Subcutaneous abdominal adipose tissue (tissue), 5 donors: ENCODE measurements around the gene FBXW4.

Experiments used
- H3K27ac ChIP-seq: one replicate; pipeline ENCODE4 v1.7.0; 2013; ENCODE audit warnings: low read depth, mild to moderate bottlenecking, inconsistent platforms, low read length, moderate library complexity
- H3K27me3 ChIP-seq, 5 donors: one replicate each; pipeline ENCODE4 v1.7.0; 2013; ENCODE audit warnings: low read length in 5 of 5, inconsistent platforms in 1 of 5; ENCODE audit not compliant: control insufficient read depth in 5 of 5, insufficient read depth in 4 of 5
- H3K36me3 ChIP-seq, 5 donors: one replicate each; pipeline ENCODE4 v1.7.0; 2013; ENCODE audit warnings: low read length in 5 of 5; ENCODE audit not compliant: control insufficient read depth in 5 of 5, insufficient read depth in 5 of 5
- H3K4me1 ChIP-seq, 5 donors: one replicate each; pipeline ENCODE4 v1.7.0; 2013; ENCODE audit warnings: low read length in 5 of 5, mild to moderate bottlenecking in 3 of 5, moderate library complexity in 1 of 5; ENCODE audit not compliant: control insufficient read depth in 5 of 5, insufficient read depth in 5 of 5
- H3K4me3 ChIP-seq, 5 donors: one replicate each; pipeline ENCODE4 v1.7.0; 2013; ENCODE audit warnings: low read length in 5 of 5, low read depth in 1 of 5
- H3K9ac ChIP-seq, 5 donors: one replicate each; pipeline ENCODE4 v1.7.0; 2013; ENCODE audit warnings: low read length in 5 of 5, mild to moderate bottlenecking in 4 of 5, moderate library complexity in 3 of 5
- H3K9me3 ChIP-seq, 5 donors: one replicate each; pipeline ENCODE4 v1.7.0; 2013; ENCODE audit warnings: low read length in 5 of 5; ENCODE audit not compliant: control insufficient read depth in 5 of 5
- donor health status: healthy.
- donor health status: healthy.
- donor health status: healthy.
- donor health status: healthy.
- donor health status: healthy.

The FBXW4 gene

GRCh38 chr10:101579516-101579870 is 115.5 kb downstream of the FBXW4 start:
- H3K36me3 ChIP-seq, result peaks cover 3 to 74% (median 58%) of the 10 kb centered on the region in 5 donors
- no peak overlapping the region for H3K4me3 ChIP-seq
- no peak overlapping the region for H3K9ac ChIP-seq
- no peaks in the 10 kb centered on the region for H3K4me1 ChIP-seq
- no peaks in the 10 kb centered on the region for H3K9me3 ChIP-seq
- H3K27ac ChIP-seq, result no peak overlapping the region
- H3K27me3 ChIP-seq, result no peaks in the 10 kb centered on the region

GRCh38 chr10:101578803-101579515 is 116.0 kb downstream of the FBXW4 start:
- Histone ChIP-seq H3K9me3 (no peaks in the 10 kb centered on the region), H3K27me3 (no peaks in the 10 kb centered on the region), H3K36me3 (peaks cover 3 to 70% (median 56%) of the 10 kb centered on the region in 5 donors), H3K9ac (no peak overlapping the region), H3K4me1 (no peaks in the 10 kb centered on the region), H3K27ac (no peak overlapping the region), H3K4me3 (no peak overlapping the region)

- no peaks in the 10 kb centered on the region for H3K27me3 ChIP-seq
- no peak overlapping the region for H3K9ac ChIP-seq
- no peak overlapping the region for H3K27ac ChIP-seq
- no peak overlapping the region for H3K4me3 ChIP-seq
- H3K9me3 ChIP-seq, result peaks cover 0 to 6% (median 3%) of the 10 kb centered on the region in 5 donors
- peaks cover 0 to 62% (median 49%) of the 10 kb centered on the region in 5 donors for H3K36me3 ChIP-seq
- H3K4me1 ChIP-seq, result no peaks in the 10 kb centered on the region
These were observed 116.8 kb downstream of the FBXW4 start for GRCh38 chr10:101578192-101578591.

GRCh38 chr10:101577121-101577871 is 117.7 kb downstream of the FBXW4 start:
- H3K27ac ChIP-seq, result no peak overlapping the region
- no peaks in the 10 kb centered on the region for H3K27me3 ChIP-seq

GRCh38 chr10:101576211-101576863 is 118.6 kb downstream of the FBXW4 start:
- Histone ChIP-seq H3K27ac (no peak overlapping the region), H3K4me3 (no peak overlapping the region), H3K27me3 (no peaks in the 10 kb centered on the region), H3K9me3 (peaks cover 3 to 17% (median 13%) of the 10 kb centered on the region in 5 donors), H3K4me1 (no peaks in the 10 kb centered on the region), H3K9ac (no peak overlapping the region), H3K36me3 (peaks cover 0 to 47% (median 36%) of the 10 kb centered on the region in 5 donors)

More at GRCh38 chr10:101577121-101577871, 117.7 kb downstream of the FBXW4 start:
- no peak overlapping the region for H3K4me3 ChIP-seq
- H3K4me1 ChIP-seq, result no peaks in the 10 kb centered on the region
- peaks cover 3 to 15% (median 12%) of the 10 kb centered on the region in 5 donors for H3K9me3 ChIP-seq
- H3K36me3 ChIP-seq, result peaks cover 0 to 53% (median 40%) of the 10 kb centered on the region in 5 donors
- no peak overlapping the region for H3K9ac ChIP-seq

GRCh38 chr10:101575580-101576210 is 119.3 kb downstream of the FBXW4 start:
- H3K4me3 ChIP-seq, result no peak overlapping the region
- peaks cover 0 to 3% (median 0%) of the 10 kb centered on the region in 5 donors for H3K27me3 ChIP-seq
- peaks cover 3 to 17% (median 13%) of the 10 kb centered on the region in 5 donors for H3K9me3 ChIP-seq
- H3K36me3 ChIP-seq, result peaks cover 0 to 41% (median 30%) of the 10 kb centered on the region in 5 donors
- H3K4me1 ChIP-seq, result peaks cover 0 to 6% (median 4%) of the 10 kb centered on the region in 5 donors
- no peak overlapping the region for H3K9ac ChIP-seq
- H3K27ac ChIP-seq, result no peak overlapping the region

GRCh38 chr10:101575091-101575490 is 119.9 kb downstream of the FBXW4 start:
- no peak overlapping the region for H3K27ac ChIP-seq
- H3K4me3 ChIP-seq, result no peak overlapping the region
- peaks cover 3 to 17% (median 13%) of the 10 kb centered on the region in 5 donors for H3K9me3 ChIP-seq
- H3K9ac ChIP-seq, result no peak overlapping the region
- peaks cover 0 to 10% (median 8%) of the 10 kb centered on the region in 5 donors for H3K4me1 ChIP-seq
- H3K27me3 ChIP-seq, result peaks cover 0 to 3% (median 0%) of the 10 kb centered on the region in 5 donors
- H3K36me3 ChIP-seq, result peaks cover 0 to 35% (median 24%) of the 10 kb centered on the region in 5 donors

- H3K4me1 ChIP-seq, result peaks cover 0 to 18% (median 17%) of the 10 kb centered on the region in 5 donors
- no peak overlapping the region for H3K4me3 ChIP-seq
- peaks cover 0 to 25% (median 14%) of the 10 kb centered on the region in 5 donors for H3K36me3 ChIP-seq
- H3K27ac ChIP-seq, result no peak overlapping the region
- peaks cover 5 to 11% (median 8%) of the 10 kb centered on the region in 5 donors for H3K27me3 ChIP-seq
- no peak overlapping the region for H3K9ac ChIP-seq
- H3K9me3 ChIP-seq, result peaks cover 3 to 17% (median 13%) of the 10 kb centered on the region in 5 donors
These were observed 120.9 kb downstream of the FBXW4 start for GRCh38 chr10:101573885-101574753.

GRCh38 chr10:101572785-101573184 is 122.2 kb downstream of the FBXW4 start:
- Histone ChIP-seq H3K4me3 (no peak overlapping the region), H3K9me3 (peaks cover 3 to 17% (median 13%) of the 10 kb centered on the region in 5 donors), H3K27me3 (peaks cover 5 to 24% (median 19%) of the 10 kb centered on the region in 5 donors), H3K36me3 (peaks cover 0 to 12% (median 3%) of the 10 kb centered on the region in 5 donors), H3K9ac (no peak overlapping the region), H3K4me1 (peaks cover 0 to 19% (median 17%) of the 10 kb centered on the region in 5 donors), H3K27ac (no peak overlapping the region)
